Peyer's patch (tissue), 4 donors: ENCODE data around the gene PPP1R3D.

Experiments
- POLR2A ChIP-seq, 2 donors: fragments of 450-650 bp; IDR thresholded peaks; one replicate each; pipeline ENCODE4 v1.5.1; 2017; ENCODE audit warnings: antibody characterized with exemption in 2 of 2, mild to moderate bottlenecking in 2 of 2, moderate library complexity in 2 of 2
- TF ChIP-seq, protein P1 (sequence below), 6 experiments: fragments of 450-650 bp in 4 of 6; fragments of 200-600 bp in 2 of 6; sonication (generic) in 1 of 6; IDR thresholded peaks; one replicate each; pipeline ENCODE4 v1.5.1; 2017 to 2019; ENCODE audit warnings: antibody characterized with exemption in 6 of 6, mild to moderate bottlenecking in 3 of 6, moderate library complexity in 1 of 6

GRCh38 chr20:59954718-59955117 is 14.6 kb upstream of the PPP1R3D start:
- TF ChIP-seq POLR2A (IDR thresholded peaks at IDR 0.05), result no peak
- TF ChIP-seq, protein P1, sequence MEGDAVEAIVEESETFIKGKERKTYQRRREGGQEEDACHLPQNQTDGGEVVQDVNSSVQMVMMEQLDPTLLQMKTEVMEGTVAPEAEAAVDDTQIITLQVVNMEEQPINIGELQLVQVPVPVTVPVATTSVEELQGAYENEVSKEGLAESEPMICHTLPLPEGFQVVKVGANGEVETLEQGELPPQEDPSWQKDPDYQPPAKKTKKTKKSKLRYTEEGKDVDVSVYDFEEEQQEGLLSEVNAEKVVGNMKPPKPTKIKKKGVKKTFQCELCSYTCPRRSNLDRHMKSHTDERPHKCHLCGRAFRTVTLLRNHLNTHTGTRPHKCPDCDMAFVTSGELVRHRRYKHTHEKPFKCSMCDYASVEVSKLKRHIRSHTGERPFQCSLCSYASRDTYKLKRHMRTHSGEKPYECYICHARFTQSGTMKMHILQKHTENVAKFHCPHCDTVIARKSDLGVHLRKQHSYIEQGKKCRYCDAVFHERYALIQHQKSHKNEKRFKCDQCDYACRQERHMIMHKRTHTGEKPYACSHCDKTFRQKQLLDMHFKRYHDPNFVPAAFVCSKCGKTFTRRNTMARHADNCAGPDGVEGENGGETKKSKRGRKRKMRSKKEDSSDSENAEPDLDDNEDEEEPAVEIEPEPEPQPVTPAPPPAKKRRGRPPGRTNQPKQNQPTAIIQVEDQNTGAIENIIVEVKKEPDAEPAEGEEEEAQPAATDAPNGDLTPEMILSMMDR (IDR thresholded peaks at IDR 0.05), result no peak
